Stimulated activated CD4-positive, alpha-beta T cell treated with anti-CD3 and anti-CD28 coated beads, TNF-alpha, amount 100 ng/mL, for 1 hour (primary cell): ENCODE measurements around the gene TPSB2.
"Not testable (repeated sequence)": the region's sequence is repeated elsewhere in the genome, so short reads cannot be mapped to it uniquely, and the experiment has no call there.

Experiments
- DNase-seq, 3 donors: peaks; one replicate each; pipeline ENCODE4 v3.0.0-alpha.2; 2020; ENCODE audit warnings: low read depth in 3 of 3, low spot score in 1 of 3

Gene TPSB2

GRCh38 chr16:1185460-1186207 lies 44.4 kb downstream of the TPSB2 start:
- not testable (repeated sequence) for DNase-seq

- no peak for DNase-seq
Observed at GRCh38 chr16:1184980-1185379, 45.0 kb downstream of the TPSB2 start.

GRCh38 chr16:1184156-1184868 lies 45.7 kb downstream of the TPSB2 start:
- DNase-seq = no peak

- no peak for DNase-seq
Observed at GRCh38 chr16:1182950-1183907, 46.8 kb downstream of the TPSB2 start.

- no peak for DNase-seq
Observed at GRCh38 chr16:1182316-1182671, 47.7 kb downstream of the TPSB2 start.

- DNase-seq = no peak
Observed at GRCh38 chr16:1181404-1182315, 48.3 kb downstream of the TPSB2 start.

- DNase-seq = no peak
Observed at GRCh38 chr16:1180549-1181403, 49.2 kb downstream of the TPSB2 start.
